NT2/D1 (cell line): ENCODE data around the gene PLEKHJ1.
"Not testable (repeated sequence)": the region's sequence is repeated elsewhere in the genome, so short reads cannot be mapped to it uniquely, and the experiment has no call there.

Experiments used
- DNase-seq: peaks from one replicate; pipeline ENCODE4 v3.0.0-alpha.2; 2011; ENCODE audit warnings: low read depth, low spot score
- H3K27me3 ChIP-seq: 2 replicates; pipeline ENCODE4 v1.6.0; 2011; ENCODE audit warnings: mild to moderate bottlenecking; ENCODE audit not compliant: insufficient read length, insufficient read depth
- H3K36me3 ChIP-seq: 2 replicates; pipeline ENCODE4 v1.6.1; 2011; ENCODE audit warnings: mild to moderate bottlenecking, low read length, mixed read lengths; ENCODE audit not compliant: insufficient read depth, insufficient read length
- H3K4me1 ChIP-seq: 2 replicates; pipeline ENCODE4 v1.5.1; 2011; ENCODE audit not compliant: insufficient read depth, insufficient read length
- H3K4me3 ChIP-seq: 2 replicates; pipeline ENCODE4 v1.5.1; 2011; ENCODE audit warnings: low read depth; ENCODE audit not compliant: insufficient read length
- H3K9ac ChIP-seq: 2 replicates; pipeline ENCODE4 v1.6.0; 2011; ENCODE audit warnings: low read depth; ENCODE audit not compliant: insufficient read length
- H3K9me3 ChIP-seq: 2 replicates; pipeline ENCODE4 v1.5.1; 2011; ENCODE audit warnings: mild to moderate bottlenecking, low read length; ENCODE audit not compliant: insufficient read depth
- SUZ12 ChIP-seq: IDR thresholded peaks from 2 replicates; pipeline ENCODE4 v1.6.1; 2011; ENCODE audit not compliant: insufficient read length, insufficient read depth; ENCODE audit errors: extremely low read depth
- YY1 ChIP-seq: IDR thresholded peaks from 2 replicates; pipeline ENCODE4 v1.6.1; 2011; ENCODE audit not compliant: insufficient read length, insufficient read depth
- ZNF274 ChIP-seq: IDR thresholded peaks from 2 replicates; pipeline ENCODE4 v1.6.1; 2011; ENCODE audit warnings: mild to moderate bottlenecking, low read depth, low read length

The PLEKHJ1 gene

GRCh38 chr19:2236314-2237050 lies at the start of gene PLEKHJ1, which contains the start of gene SF3A2:
Gene PLEKHJ1 (minus strand): TSS chr19:2236329. CDS start chr19:2236248, 81 bp downstream.
Gene SF3A2 (plus strand): TSS chr19:2236824. CDS start chr19:2243419, 6,595 bp downstream.
- TF ChIP-seq SUZ12, result no peak
- TF ChIP-seq YY1, result no peak
- TF ChIP-seq ZNF274, result no peak
- peaks cover 76% of the 10 kb centered on the region for H3K36me3 ChIP-seq
- no peaks in the 10 kb centered on the region for H3K27me3 ChIP-seq
- peak within 1 kb of the TSS; percentile 99 for H3K9ac ChIP-seq
- no peaks in the 10 kb centered on the region for H3K9me3 ChIP-seq
- H3K4me1 ChIP-seq, result peaks cover 41% of the 10 kb centered on the region
- peak within 1 kb of the TSS; percentile 90 for H3K4me3 ChIP-seq
- peak; percentile 96 for DNase-seq

DNA sequence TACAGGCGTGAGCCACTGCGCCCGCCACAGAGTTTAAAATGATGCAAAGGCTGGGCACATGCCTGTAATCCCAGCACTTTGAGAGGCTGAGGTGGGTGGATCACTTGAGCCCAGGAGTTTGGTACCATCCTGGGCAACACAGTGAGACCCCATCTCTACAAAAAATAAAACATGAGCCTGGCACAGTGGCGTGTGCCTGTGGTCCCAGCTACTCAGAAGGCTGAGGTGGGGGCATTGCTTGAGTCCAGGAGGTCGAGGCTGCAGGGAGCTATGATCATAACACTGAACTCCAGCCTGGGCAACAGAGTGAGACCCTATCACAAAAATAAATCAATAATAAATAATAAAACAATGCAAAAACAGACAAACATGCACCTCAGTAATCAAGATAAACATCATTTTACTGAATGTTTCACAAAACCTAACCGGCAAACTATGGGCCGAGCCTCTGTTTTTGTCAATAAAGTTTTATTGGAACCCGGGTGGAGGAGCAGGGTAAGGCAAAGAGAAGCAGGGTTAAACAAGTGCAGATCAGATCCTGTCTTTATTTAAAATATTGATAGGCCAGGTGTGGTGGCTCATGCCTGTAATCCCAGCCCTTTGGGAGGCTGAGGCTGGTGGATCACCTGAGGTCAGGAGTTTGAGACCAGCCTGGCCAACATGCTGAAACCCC lies 47.8 kb upstream of the PLEKHJ1 start:
- Histone ChIP-seq H3K9ac (no peak overlapping the region), H3K27me3 (peaks cover 54% of the 10 kb centered on the region), H3K4me1 (peaks cover 3% of the 10 kb centered on the region), H3K36me3 (no peaks in the 10 kb centered on the region), H3K4me3 (no peak overlapping the region), H3K9me3 (no peaks in the 10 kb centered on the region)
- DNase-seq, result no peak
- TF ChIP-seq YY1, result no peak
- TF ChIP-seq SUZ12, result no peak
- no peak for TF ChIP-seq ZNF274

GRCh38 chr19:2282862-2283237 lies 46.7 kb upstream of the PLEKHJ1 start:
- Histone ChIP-seq H3K4me3 (no peak overlapping the region), H3K36me3 (no peaks in the 10 kb centered on the region), H3K4me1 (peaks cover 1% of the 10 kb centered on the region), H3K9ac (no peak overlapping the region), H3K27me3 (peaks cover 43% of the 10 kb centered on the region), H3K9me3 (no peaks in the 10 kb centered on the region)
- no peak for DNase-seq
- TF ChIP-seq ZNF274 (no peak), SUZ12 (no peak), YY1 (no peak)

DNA sequence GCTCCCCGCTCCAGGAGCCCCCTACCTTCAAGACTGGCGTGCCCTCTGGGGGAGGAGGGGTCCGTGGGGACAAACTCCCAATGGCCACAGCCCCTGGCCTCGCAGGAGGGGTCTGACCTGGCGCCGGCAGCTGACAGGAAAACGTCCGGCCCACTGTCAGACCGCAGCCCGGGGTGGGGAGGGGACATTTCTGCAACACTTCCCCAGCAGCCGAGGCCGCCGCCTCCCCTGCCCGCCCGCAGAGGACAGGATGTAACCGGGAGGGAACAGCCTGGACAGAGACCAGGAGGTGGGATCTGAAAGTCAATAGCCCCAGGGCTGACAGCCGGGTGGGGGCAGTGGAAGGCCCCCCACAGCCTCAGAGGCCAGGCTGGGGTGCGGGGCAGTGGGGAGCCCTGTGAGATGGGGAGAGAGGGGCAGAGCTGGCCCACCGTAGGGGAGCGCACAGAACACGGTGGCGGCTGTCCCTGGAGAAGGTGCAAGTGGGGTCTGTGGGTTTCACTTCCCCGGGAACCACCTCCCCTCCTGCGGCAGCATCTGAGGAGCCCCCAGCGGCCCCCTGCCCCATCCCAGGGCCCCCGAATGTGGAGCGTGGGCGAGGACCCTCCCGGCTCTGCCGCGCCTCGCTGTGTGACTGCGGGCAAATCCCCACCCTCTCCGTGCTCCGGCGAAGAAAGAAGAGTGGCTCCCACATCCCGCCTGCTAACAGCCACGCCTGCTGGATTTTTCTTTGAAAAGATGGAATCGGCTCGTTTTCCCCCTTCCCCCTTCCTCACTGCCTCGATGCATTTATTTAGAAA lies 46.1 kb upstream of the PLEKHJ1 start, which contains the start of gene PEAK3:
PEAK3 (minus strand) TSS at position 114 of the 800 bp plus-strand sequence. CDS start 1,244 bp downstream, outside the sequence.
- no peaks in the 10 kb centered on the region for H3K9me3 ChIP-seq
- no peak for DNase-seq
- H3K9ac ChIP-seq, result peak within 1 kb of the TSS; percentile 59
- TF ChIP-seq ZNF274, result no peak
- no peak for TF ChIP-seq SUZ12
- TF ChIP-seq YY1, result no peak
- no peaks in the 10 kb centered on the region for H3K4me1 ChIP-seq
- peak within 1 kb of the TSS; percentile 28 for H3K4me3 ChIP-seq
- H3K27me3 ChIP-seq, result peaks cover 37% of the 10 kb centered on the region
- H3K36me3 ChIP-seq, result no peaks in the 10 kb centered on the region

DNA sequence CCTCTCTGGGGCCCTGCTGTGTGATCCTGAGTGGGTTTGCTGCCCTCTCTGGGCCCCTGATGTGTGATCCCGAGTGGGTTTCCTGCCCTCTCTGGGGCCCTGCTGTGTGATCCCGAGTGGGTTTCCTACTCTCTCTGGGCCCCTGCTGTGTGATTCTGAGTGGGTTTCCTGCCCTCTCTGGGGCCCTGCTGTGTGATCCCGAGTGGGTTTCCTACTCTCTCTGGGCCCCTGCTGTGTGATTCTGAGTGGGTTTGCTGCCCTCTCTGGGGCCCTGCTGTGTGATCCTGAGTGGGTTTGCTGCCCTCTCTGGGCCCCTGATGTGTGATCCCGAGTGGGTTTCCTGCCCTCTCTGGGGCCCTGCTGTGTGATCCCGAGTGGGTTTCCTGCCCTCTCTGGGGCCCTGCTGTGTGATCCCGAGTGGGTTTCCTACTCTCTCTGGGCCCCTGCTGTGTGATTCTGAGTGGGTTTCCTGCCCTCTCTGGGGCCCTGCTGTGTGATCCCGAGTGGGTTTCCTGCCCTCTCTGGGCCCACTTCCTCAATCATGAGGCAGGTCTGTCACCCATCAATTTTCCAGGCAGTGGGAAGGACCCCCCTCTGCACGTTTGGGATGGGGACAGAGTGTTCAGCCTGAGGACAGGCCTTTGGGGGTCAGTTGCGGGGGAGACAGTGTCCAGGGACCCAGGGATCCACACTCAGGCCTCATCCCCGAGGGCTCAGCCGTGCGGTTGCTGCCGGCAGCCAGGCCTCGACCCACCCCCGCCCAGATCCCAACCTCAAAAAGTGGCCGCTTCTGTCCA lies 45.3 kb upstream of the PLEKHJ1 start:
- H3K9me3 ChIP-seq, H3K36me3 ChIP-seq, H3K4me1 ChIP-seq, DNase-seq: not testable (repeated sequence)
- H3K9ac ChIP-seq, result peak overlapping the region; percentile 59
- peaks cover 30% of the 10 kb centered on the region for H3K27me3 ChIP-seq
- peak overlapping the region; percentile 28 for H3K4me3 ChIP-seq

- no peaks in the 10 kb centered on the region for H3K9me3 ChIP-seq
- peaks cover 6% of the 10 kb centered on the region for H3K4me1 ChIP-seq
- DNase-seq, result no peak
- H3K27me3 ChIP-seq, result peaks cover 23% of the 10 kb centered on the region
- peaks cover 4% of the 10 kb centered on the region for H3K36me3 ChIP-seq
- no peak overlapping the region for H3K4me3 ChIP-seq
- H3K9ac ChIP-seq, result no peak overlapping the region
- TF ChIP-seq SUZ12, result no peak
- TF ChIP-seq ZNF274, result no peak
- no peak for TF ChIP-seq YY1
These were observed 44.6 kb upstream of the PLEKHJ1 start for GRCh38 chr19:2280633-2281264.
